Measurements from ENCODE around the gene KMT2D.

The KMT2D gene

GRCh38 chr12:49084438-49084837 is 23.8 kb upstream of the KMT2D start:
- no peaks in the 10 kb centered on the region for H4K20me1 ChIP-seq (ENCODE audit: insufficient read depth, low read length)
- H3K9me3 ChIP-seq (ENCODE audit: low read length): no peaks in the 10 kb centered on the region
- no peak overlapping the region for H2AFZ ChIP-seq (ENCODE audit: low read length)
- no peak overlapping the region for H3K27ac ChIP-seq (ENCODE audit: low read depth, low read length, poor library complexity, severe bottlenecking)
- H3K79me2 ChIP-seq (ENCODE audit: insufficient read depth, low read length): no peaks in the 10 kb centered on the region
- no peaks in the 10 kb centered on the region for H3K9me2 ChIP-seq (ENCODE audit: low read depth, low read length)
- H3K4me1 ChIP-seq (ENCODE audit: insufficient read depth, low read length, severe bottlenecking): peaks cover 11% of the 10 kb centered on the region
- no peak for TF ChIP-seq CTCF (IDR thresholded peaks at IDR 0.05; ENCODE audit: low read length)
- no peak for TF ChIP-seq EZH2 (IDR thresholded peaks at IDR 0.05; ENCODE audit: borderline replicate concordance, low read length)
- H3K4me2 ChIP-seq (ENCODE audit: low read length): no peak overlapping the region
- H3K27me3 ChIP-seq (ENCODE audit: insufficient read depth, low read length): no peaks in the 10 kb centered on the region; the same call in 1 of the 2 replicates
- no peak overlapping the region for H3K9ac ChIP-seq (ENCODE audit: low read length)
- H3K4me3 ChIP-seq (ENCODE audit: low read depth, low read length, poor library complexity, severe bottlenecking): no peak overlapping the region
- no peaks in the 10 kb centered on the region for H3K36me3 ChIP-seq (ENCODE audit: insufficient read depth, low read length)
- no peaks in the 10 kb centered on the region for H3F3A ChIP-seq (ENCODE audit: insufficient read depth, low read length)

- no peaks in the 10 kb centered on the region for H3K79me2 ChIP-seq (ENCODE audit: insufficient read depth, low read length)
- H3K27ac ChIP-seq (ENCODE audit: low read depth, low read length, poor library complexity, severe bottlenecking): no peak overlapping the region
- H3K9ac ChIP-seq (ENCODE audit: low read length): no peak overlapping the region
- no peaks in the 10 kb centered on the region for H3K9me3 ChIP-seq (ENCODE audit: low read length)
- H3K9me2 ChIP-seq (ENCODE audit: low read depth, low read length): no peaks in the 10 kb centered on the region
- TF ChIP-seq CTCF (IDR thresholded peaks at IDR 0.05; ENCODE audit: low read length) (no peak), EZH2 (IDR thresholded peaks at IDR 0.05; ENCODE audit: borderline replicate concordance, low read length) (no peak)
- H2AFZ ChIP-seq (ENCODE audit: low read length): no peak overlapping the region
- no peaks in the 10 kb centered on the region; the same call in 1 of the 2 replicates for H3K27me3 ChIP-seq (ENCODE audit: insufficient read depth, low read length)
- H3K4me3 ChIP-seq (ENCODE audit: low read depth, low read length, poor library complexity, severe bottlenecking): no peak overlapping the region
- no peaks in the 10 kb centered on the region for H3K4me1 ChIP-seq (ENCODE audit: insufficient read depth, low read length, severe bottlenecking)
- H3K4me2 ChIP-seq (ENCODE audit: low read length): no peak overlapping the region
- H3F3A ChIP-seq (ENCODE audit: insufficient read depth, low read length): no peaks in the 10 kb centered on the region
- H3K36me3 ChIP-seq (ENCODE audit: insufficient read depth, low read length): no peaks in the 10 kb centered on the region
- no peaks in the 10 kb centered on the region for H4K20me1 ChIP-seq (ENCODE audit: insufficient read depth, low read length)
Measured at GRCh38 chr12:49079793-49080192, 19.2 kb upstream of the KMT2D start.

DNA sequence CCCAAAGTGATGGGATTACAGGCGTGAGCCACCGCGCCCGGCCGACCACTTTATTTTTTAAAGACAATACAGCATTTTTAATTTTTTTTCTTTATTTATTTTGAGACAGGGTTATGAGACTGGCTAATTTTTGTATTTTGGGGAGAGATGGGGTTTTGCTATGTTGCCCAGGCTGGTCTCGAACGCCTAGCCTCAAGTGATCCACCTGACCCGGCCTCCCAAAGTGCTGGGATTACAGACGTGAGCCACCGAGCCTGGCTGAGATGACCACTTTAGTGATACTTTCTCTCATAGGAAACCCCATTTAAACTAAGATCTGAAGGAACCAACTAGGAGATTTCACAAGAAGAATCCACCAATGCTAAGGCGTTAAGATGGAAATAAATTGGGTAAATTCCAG is 10.4 kb upstream of the KMT2D start:
- Histone ChIP-seq H3F3A (ENCODE audit: insufficient read depth, low read length) (no peaks in the 10 kb centered on the region), H4K20me1 (ENCODE audit: insufficient read depth, low read length) (no peaks in the 10 kb centered on the region), H3K9me3 (ENCODE audit: low read length) (no peaks in the 10 kb centered on the region), H3K4me2 (ENCODE audit: low read length) (no peak overlapping the region), H3K4me3 (ENCODE audit: low read depth, low read length, poor library complexity, severe bottlenecking) (no peak overlapping the region), H3K9ac (ENCODE audit: low read length) (no peak overlapping the region), H3K27me3 (ENCODE audit: insufficient read depth, low read length) (no peaks in the 10 kb centered on the region), H3K79me2 (ENCODE audit: insufficient read depth, low read length) (no peaks in the 10 kb centered on the region), H3K4me1 (ENCODE audit: insufficient read depth, low read length, severe bottlenecking) (peaks cover 11% of the 10 kb centered on the region), H3K36me3 (ENCODE audit: insufficient read depth, low read length) (no peaks in the 10 kb centered on the region), H2AFZ (ENCODE audit: low read length) (no peak overlapping the region), H3K27ac (ENCODE audit: low read depth, low read length, poor library complexity, severe bottlenecking) (no peak overlapping the region), H3K9me2 (ENCODE audit: low read depth, low read length) (no peaks in the 10 kb centered on the region)
- TF ChIP-seq CTCF (IDR thresholded peaks at IDR 0.05; ENCODE audit: low read length) (no peak), EZH2 (IDR thresholded peaks at IDR 0.05; ENCODE audit: borderline replicate concordance, low read length) (no peak)
